ENCODE results near the gene ACOT12. TPM values are rescaled to one million over a fixed set of nuclear protein-coding genes. Genes with fewer than 3 reads are reported as not detected.

The ACOT12 gene
- 0.17 and 0.47 TPM in 2 replicates for total RNA-seq

DNA sequence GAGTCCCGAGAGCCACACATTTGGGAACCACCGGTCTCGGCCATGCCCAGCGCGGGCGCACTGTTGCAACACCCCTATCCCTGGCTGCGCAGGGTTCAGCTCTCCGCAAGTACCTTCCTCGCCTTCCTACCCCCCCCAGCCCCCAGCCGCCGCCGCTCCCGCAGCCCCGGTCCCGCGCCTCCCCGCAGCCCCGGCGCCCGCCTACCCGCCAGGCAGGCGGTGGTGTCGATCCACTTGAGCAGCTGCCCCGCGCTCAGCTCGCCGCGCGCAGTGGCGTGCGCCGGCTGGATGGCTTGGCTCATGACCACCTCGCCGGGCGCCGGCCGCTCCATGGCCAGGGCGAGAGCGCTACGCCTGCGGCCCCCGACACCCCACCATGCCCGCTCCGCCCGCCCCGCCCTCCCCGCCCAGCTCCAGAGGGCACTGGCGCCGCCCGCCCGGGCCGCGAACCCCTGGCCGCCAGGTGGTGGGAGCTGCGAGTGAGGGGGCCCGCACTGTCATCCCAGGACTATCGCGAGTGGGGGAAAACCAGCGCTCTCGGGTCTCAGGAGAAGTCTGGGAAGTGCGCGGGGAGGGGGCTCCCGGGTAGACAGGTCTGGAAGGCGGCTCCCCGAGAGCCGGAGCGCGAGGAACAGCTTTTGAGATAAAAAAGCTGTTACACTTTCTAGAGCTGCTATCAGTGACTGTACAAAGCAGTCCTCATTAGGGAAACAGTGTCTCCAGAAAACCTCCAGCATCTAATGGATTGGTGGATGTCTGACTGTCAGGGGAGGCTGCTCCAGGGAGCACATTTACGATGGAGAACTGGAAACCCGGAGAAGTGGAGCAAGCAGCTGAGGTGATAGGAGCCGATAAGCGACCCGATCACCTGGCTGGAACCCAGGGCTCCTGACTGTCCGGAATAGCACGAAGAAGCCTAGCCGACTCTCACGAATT is at the start of gene ACOT12:
Gene ACOT12 (minus strand): TSS at position 352 of the 936 bp plus-strand sequence. CDS start 20 bp downstream, at position 332.

DNA sequence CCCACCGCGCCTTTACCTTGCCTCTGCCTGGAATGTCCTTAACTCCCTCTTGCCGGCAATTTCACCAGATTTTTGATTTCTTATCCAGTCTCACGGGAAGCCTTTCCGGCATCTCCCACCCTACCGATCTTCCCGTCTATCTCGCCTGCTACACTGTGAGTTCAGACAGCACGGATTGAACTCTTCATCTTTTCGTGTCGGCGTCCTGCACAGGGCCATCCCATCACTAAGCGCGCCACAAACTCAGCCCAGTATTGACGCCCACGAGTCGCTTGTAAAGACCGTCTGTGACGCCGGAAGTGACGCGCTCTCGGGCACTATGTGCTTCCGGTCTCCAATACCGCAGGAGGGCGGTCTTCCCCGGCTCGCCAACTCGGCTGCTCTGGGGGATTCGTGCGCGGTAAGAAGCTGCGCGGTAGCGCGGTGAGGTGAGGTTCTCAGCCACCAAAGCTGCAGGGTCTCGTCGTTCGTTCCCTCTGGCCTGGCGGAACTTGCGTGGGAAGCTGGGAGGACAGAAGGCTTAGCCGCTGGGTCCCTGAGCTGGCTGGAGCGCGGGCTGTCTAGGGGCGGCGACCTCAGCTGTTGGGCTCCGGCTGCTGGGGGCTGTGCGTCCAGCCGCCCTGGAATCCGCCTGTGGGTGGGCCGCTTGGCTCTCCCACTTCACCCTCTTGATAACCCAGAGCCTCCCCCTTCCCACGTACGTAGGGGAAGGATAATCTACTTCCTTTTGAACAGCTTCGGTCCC is 92.5 kb downstream of the ACOT12 start, which contains the start of gene ZCCHC9:
Gene ZCCHC9 (plus strand): TSS at position 317 of the 745 bp plus-strand sequence. CDS start 3,171 bp downstream, outside the sequence.

Other genes starting within 250 kb of the ACOT12 start
- gene CKMT2, start 160.8 kb downstream of the ACOT12 start, total RNA-seq, result 1.3 and 3.6 TPM in 2 replicates
- gene ZCCHC9, start 92.5 kb downstream of the ACOT12 start, total RNA-seq, result 20.9 and 32.0 TPM in 2 replicates

All from bronchial smooth muscle cell (primary cell).